ENCODE results near the gene IL37. TPM values are rescaled to one million over a fixed set of nuclear protein-coding genes. Genes with fewer than 3 reads are reported as not detected.

IL37 gene
- total and polyA plus RNA-seq, 2 experiments from 2014 or later, result not detected

Other genes starting within 250 kb of the IL37 start
- gene NT5DC4, start 190.1 kb upstream of the IL37 start, total RNA-seq (2014; rRNA removed; shearing (Covaris generic)), result not detected in 2 replicates
- not detected in 2 replicates for gene NT5DC4, start 190.1 kb upstream of the IL37 start, polyA plus RNA-seq (2016; fragmentation: Nextera tagmentation; extraction: Ambion mirVana)
- 15.1 and 16.2 TPM in 2 replicates for gene CKAP2L, start 146.6 kb upstream of the IL37 start, total RNA-seq (2014; rRNA removed; shearing (Covaris generic))
- gene CKAP2L, start 146.6 kb upstream of the IL37 start, polyA plus RNA-seq (2016; fragmentation: Nextera tagmentation; extraction: Ambion mirVana), result 28.6 and 30.2 TPM in 2 replicates
- gene IL1A, start 126.7 kb upstream of the IL37 start, total RNA-seq (2014; rRNA removed; shearing (Covaris generic)), result 0.19 and 0.73 TPM in 2 replicates
- 0.47 and 0.65 TPM in 2 replicates for gene IL1A, start 126.7 kb upstream of the IL37 start, polyA plus RNA-seq (2016; fragmentation: Nextera tagmentation; extraction: Ambion mirVana)
- not detected in 2 replicates for gene IL1B, start 74.4 kb upstream of the IL37 start, total RNA-seq (2014; rRNA removed; shearing (Covaris generic))
- gene IL1B, start 74.4 kb upstream of the IL37 start, polyA plus RNA-seq (2016; fragmentation: Nextera tagmentation; extraction: Ambion mirVana), result 0.14 TPM in 1 of 2 replicates, not detected in the other
- gene IL36G, start 66.8 kb downstream of the IL37 start, total RNA-seq (2014; rRNA removed; shearing (Covaris generic)), result 0.70 TPM in 1 of 2 replicates, not detected in the other
- gene IL36G, start 66.8 kb downstream of the IL37 start, polyA plus RNA-seq (2016; fragmentation: Nextera tagmentation; extraction: Ambion mirVana), result not detected in 2 replicates
- gene IL36A, start 94.3 kb downstream of the IL37 start, total RNA-seq (2014; rRNA removed; shearing (Covaris generic)), result not detected in 2 replicates
- not detected in 2 replicates for gene IL36A, start 94.3 kb downstream of the IL37 start, polyA plus RNA-seq (2016; fragmentation: Nextera tagmentation; extraction: Ambion mirVana)
- gene IL36B, start 141.7 kb downstream of the IL37 start, total RNA-seq (2014; rRNA removed; shearing (Covaris generic)), result not detected in 2 replicates
- not detected in 2 replicates for gene IL36B, start 141.7 kb downstream of the IL37 start, polyA plus RNA-seq (2016; fragmentation: Nextera tagmentation; extraction: Ambion mirVana)
- not detected in 2 replicates for gene IL36RN, start 148.0 kb downstream of the IL37 start, total RNA-seq (2014; rRNA removed; shearing (Covaris generic))
- not detected in 2 replicates for gene IL36RN, start 148.0 kb downstream of the IL37 start, polyA plus RNA-seq (2016; fragmentation: Nextera tagmentation; extraction: Ambion mirVana)
- not detected in 2 replicates for gene IL1F10, start 156.8 kb downstream of the IL37 start, total RNA-seq (2014; rRNA removed; shearing (Covaris generic))
- gene IL1F10, start 156.8 kb downstream of the IL37 start, polyA plus RNA-seq (2016; fragmentation: Nextera tagmentation; extraction: Ambion mirVana), result not detected in 2 replicates
- not detected in 2 replicates for gene IL1RN, start 216.4 kb downstream of the IL37 start, total RNA-seq (2014; rRNA removed; shearing (Covaris generic))
- gene IL1RN, start 216.4 kb downstream of the IL37 start, polyA plus RNA-seq (2016; fragmentation: Nextera tagmentation; extraction: Ambion mirVana), result not detected in 2 replicates